GM18508 (cell line): ENCODE data around the gene CTDSP1.

Source experiments
- ATAC-seq: cut with Tn5 transposase; IDR thresholded peaks from one replicate; pipeline ENCODE4 v1.9.1; 2021; ENCODE audit warnings: moderate number of reproducible peaks; ENCODE audit not compliant: insufficient read depth, unreplicated experiment

CTDSP1 gene

DNA sequence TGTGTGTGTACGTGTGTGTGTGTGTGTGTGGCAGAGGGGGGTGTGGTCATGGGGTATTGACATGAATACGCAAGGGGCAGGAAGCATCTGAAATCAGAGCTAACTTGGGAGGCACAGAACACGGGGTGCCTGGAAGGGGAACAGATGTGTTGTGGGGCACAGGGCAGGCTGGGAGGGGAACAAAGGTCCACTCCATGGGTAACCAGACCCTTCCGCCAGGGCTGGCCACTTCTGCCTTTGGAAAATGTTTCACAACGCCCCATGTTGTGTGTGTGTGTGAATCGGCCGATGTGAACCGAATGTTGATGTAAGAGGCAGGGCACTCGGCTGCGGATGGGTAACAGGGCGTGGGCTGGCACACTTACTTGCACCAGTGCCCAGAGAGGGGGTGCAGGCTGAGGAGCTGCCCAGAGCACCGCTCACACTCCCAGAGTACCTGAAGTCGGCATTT, 17.7 kb upstream of the CTDSP1 start, which contains the start of gene SLC11A1:
TSS of gene SLC11A1 (plus strand) at position 358 of the 451 bp plus-strand sequence. CDS start 96 bp downstream, outside the sequence.
- no peak for ATAC-seq

DNA sequence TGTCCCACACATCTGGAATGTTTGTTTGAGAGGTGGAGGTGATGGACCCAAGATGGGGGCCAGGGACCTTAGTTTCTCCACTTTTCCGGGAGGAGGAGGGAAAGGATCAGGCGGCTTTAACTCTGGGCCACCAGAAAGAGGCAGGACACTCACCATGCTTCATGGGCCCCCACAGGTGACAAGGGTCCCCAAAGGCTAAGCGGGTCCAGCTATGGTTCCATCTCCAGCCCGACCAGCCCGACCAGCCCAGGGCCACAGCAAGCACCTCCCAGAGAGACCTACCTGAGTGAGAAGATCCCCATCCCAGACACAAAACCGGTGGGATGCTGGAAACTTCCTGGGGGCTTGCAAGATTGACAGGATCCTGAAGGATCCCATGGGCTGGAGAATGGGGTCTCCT, 16.9 kb upstream of the CTDSP1 start:
- no peak for ATAC-seq

DNA sequence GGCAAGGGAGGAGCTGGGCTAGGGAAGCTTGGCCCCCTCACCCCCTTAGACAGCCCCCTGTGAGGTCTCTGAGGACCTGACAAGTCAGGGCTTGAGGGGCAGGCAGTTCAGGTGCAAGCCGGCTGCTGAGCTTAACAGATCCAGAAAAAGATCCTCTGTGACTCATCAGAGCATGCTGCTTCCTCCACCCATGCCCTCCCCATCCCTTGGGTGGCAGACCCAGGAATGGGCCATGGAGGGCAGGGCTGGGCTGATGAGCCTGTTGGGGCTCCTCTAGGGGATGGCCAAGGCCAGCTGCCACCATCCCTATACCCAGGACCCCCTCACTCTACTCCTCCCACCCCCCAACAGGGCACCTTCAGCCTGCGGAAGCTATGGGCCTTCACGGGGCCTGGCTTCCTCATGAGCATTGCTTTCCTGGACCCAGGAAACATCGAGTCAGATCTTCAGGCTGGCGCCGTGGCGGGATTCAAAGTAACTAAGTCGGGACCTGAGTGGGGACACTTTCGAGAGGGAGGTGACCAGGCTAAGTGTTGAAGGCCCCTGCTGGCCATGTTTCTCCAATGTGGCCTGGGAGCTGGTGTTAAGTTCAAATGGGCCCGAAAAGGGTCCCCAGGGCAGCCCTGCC, 15.7 kb upstream of the CTDSP1 start:
- no peak for ATAC-seq

DNA sequence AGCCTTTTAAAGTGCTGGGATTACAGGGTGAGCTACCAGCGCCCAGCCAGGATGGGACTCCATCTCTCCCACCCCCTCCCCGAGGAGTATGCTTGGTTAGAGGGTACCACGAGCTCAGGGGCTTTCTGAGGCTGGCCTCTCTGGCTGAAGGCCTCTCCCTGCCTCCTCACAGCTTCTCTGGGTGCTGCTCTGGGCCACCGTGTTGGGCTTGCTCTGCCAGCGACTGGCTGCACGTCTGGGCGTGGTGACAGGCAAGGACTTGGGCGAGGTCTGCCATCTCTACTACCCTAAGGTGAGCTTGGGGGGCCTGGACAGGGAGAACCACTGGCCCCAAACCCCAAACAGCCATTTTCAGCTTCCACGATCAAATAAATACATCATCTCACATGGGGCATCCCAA, 14.7 kb upstream of the CTDSP1 start:
- ATAC-seq: no peak

DNA sequence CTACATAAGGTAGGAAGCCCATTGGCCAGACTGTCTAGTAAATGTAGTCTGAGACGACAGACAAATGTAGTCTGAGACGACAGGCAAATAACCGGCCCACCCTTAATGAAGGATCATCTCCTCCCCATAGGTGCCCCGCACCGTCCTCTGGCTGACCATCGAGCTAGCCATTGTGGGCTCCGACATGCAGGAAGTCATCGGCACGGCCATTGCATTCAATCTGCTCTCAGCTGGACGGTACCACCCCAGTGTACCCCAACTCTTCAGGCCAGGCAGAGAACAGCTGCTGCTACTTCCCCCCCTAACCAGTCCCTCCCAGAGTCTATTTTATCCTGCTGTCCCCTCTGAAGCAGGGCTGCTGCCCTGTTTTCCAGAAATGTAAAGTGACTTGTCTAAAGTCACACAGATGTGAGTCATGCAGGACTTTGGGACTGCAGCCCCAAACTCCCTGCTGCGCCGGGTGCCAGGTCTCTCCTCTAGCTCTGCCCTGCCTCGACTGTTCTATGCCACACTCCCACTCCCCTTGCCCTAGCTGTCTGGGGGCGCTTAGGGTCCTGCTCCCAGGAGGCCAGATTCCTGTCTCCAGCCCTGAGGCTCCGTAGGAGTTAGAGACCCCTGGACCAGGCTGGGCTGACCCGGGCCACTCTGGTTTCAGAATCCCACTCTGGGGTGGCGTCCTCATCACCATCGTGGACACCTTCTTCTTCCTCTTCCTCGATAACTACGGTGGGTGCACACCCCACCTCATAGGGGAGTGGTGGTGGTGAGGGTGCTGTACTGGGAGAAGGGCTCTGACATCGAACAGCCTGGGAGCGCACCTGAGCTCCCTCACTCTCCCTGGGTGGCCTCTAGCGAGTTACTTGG, 12.9 kb upstream of the CTDSP1 start:
- no peak for ATAC-seq

DNA sequence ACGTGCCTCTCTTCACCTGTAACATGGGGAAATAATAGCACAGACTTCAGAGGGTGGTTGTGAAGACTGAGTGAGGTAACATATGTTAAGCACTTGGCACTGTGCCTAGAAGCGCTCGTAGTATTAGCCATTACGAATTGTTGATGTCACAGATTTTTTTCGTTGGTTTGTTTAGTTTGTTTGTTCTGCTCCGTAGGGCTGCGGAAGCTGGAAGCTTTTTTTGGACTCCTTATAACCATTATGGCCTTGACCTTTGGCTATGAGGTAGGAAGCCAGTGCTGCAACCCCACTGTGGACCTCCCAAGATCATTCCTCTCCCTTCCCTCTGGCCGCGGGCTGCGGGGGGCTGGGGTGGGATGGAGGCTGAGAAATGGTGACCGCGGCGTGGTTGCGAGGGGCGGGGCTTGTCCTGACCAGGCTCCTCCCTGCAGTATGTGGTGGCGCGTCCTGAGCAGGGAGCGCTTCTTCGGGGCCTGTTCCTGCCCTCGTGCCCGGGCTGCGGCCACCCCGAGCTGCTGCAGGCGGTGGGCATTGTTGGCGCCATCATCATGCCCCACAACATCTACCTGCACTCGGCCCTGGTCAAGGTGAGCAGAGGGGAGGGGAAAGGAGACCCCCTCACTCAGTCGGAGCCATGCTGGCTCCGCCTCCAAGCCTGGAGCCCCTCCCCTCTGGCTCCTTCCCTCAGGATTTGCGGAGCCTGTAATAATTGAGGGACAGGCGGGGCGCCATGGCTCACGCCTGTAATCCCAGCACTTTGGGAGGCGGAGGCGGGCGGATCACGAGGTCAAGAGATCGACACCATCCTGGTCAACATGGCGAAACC, 12.1 kb upstream of the CTDSP1 start:
- ATAC-seq: no peak

DNA sequence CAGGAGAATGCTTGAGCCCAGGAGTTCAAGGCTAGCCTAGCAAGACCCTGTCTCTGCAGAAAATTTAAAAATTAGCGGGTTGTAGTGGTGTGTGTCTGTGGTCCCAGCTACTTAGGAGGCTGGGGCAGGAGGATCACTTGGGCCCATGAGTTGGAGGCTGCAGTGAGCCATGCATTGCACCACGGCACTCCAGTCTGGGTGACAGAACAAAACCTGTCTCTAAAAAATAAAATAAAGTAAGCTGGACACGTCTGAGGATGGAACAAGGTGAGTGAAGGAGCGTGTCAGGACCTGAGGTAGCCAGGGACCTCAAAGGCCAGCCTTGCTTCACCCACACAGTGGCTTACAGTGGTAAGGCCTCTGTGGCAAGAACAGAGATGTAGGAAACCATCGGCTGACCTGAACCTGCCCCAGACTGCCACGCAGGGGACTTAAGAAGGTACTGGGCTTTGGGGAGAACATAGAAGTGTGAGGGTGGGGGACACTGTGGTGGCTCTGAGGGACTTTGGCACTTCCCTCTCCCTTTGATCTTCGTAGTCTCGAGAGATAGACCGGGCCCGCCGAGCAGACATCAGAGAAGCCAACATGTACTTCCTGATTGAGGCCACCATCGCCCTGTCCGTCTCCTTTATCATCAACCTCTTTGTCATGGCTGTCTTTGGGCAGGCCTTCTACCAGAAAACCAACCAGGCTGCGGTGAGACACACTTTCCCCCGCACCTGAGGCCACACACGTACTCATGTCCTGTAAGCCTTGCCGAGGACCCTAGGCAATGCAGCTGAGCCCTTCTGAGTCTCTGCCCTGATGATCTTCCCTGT, 10.1 kb upstream of the CTDSP1 start:
- no peak for ATAC-seq

DNA sequence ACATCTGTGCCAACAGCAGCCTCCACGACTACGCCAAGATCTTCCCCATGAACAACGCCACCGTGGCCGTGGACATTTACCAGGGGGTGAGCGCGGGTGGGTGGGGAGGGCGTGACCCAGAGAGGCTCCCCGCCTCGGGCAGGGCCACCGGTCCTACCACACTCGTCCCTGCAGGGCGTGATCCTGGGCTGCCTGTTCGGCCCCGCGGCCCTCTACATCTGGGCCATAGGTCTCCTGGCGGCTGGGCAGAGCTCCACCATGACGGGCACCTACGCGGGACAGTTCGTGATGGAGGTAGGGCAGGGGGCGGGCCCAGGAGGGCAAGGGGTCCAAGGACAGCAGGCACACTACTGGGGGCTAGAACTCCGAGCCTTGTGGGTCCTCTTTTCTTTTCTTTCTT, 8.5 kb upstream of the CTDSP1 start:
- ATAC-seq: no peak

DNA sequence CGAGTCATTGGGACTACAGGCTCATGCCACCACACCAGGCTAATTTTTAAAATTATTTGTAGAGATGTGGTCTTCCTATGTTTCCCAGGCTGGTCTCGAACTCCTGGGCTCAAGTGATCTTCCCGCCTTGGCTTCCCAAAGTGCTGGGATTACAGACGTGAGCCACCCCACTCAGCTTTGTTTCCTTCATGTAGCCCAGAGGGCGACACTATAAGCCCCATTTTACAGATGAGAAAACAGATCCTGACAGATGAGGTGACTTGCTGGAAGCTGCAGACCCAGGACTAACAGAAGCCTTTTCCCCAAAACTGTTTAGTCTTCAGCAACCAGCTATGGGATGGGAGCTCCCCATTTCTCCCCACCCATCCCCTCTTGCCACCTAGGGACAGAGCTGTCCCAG, 7.2 kb upstream of the CTDSP1 start:
- ATAC-seq: no peak

DNA sequence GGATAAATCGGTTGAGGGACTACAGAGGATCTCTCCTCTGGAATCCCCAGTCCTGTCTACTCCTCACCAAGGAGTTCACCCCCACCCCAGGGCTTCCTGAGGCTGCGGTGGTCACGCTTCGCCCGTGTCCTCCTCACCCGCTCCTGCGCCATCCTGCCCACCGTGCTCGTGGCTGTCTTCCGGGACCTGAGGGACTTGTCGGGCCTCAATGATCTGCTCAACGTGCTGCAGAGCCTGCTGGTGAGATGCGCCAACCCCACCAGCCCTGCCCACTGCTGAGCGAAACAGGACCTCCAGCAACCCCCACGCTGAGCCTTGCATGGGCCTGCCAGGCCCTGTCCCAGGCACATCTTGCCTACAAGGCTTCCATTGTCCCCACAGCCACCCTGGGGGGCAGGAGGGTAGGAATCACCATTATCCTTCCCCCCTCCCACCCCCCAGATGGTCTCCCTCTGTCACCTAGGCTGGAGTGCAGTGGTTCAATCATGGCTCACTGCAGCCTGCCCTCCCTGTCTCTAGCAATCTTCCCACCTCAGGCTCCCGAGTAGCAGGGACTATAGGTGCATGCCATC, 6.7 kb upstream of the CTDSP1 start:
- ATAC-seq: no peak

DNA sequence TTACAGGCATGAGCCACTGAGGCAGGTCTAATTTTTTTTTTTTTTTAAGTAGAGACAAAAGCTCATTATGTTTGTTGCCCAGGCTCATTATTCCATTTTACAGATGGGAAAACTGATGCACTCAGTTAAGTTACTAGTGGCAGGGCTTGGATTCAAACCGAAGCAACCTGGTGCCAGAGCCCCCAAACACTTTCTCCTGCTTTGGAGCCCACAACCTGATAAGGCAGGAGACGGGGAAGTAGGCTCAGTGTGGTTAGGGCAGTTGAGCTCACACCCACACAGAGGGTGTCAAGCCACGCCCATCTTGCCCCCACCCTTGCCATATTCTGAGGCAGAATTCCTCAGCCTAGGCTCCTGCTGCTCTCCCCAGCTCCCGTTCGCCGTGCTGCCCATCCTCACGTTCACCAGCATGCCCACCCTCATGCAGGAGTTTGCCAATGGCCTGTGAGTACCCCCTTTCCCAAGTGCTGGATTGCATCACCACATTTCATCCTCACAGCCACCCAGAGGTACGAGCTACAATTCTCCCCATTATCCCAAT, 5.8 kb upstream of the CTDSP1 start:
- ATAC-seq: no peak

DNA sequence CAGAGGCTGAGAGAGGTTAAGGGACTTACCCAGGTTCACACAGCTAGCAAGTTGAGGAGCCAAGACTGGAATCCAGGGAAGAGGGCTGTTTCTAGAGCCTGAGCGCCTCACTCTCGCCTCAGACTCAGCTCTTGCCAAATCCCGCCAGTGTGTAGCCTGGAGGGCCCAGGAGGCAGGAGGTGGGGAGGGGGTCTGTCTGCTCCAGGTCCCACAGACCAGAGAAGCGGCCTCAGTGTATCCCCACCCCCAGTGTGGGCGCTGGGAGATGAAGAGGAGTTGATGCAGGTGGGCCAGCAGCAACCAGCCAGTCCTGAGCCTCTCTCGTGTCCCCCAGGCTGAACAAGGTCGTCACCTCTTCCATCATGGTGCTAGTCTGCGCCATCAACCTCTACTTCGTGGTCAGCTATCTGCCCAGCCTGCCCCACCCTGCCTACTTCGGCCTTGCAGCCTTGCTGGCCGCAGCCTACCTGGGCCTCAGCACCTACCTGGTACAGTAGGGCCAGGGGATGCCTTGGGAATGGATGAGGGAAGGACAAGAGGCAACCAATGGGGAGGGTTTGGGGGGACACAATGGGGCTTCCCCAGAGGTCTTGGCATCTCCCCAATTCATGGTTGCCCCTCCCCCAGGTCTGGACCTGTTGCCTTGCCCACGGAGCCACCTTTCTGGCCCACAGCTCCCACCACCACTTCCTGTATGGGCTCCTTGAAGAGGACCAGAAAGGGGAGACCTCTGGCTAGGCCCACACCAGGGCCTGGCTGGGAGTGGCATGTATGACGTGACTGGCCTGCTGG, 5.2 kb upstream of the CTDSP1 start:
- no peak for ATAC-seq

DNA sequence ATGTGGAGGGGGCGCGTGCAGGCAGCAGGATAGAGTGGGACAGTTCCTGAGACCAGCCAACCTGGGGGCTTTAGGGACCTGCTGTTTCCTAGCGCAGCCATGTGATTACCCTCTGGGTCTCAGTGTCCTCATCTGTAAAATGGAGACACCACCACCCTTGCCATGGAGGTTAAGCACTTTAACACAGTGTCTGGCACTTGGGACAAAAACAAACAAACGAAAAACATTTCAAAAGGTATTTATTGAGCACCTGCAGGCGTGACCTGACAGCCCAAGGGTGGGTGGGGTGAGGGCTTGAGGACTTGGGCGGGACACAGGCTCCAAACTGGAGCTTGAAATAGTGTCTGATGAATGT, 4.6 kb upstream of the CTDSP1 start:
- no peak for ATAC-seq

DNA sequence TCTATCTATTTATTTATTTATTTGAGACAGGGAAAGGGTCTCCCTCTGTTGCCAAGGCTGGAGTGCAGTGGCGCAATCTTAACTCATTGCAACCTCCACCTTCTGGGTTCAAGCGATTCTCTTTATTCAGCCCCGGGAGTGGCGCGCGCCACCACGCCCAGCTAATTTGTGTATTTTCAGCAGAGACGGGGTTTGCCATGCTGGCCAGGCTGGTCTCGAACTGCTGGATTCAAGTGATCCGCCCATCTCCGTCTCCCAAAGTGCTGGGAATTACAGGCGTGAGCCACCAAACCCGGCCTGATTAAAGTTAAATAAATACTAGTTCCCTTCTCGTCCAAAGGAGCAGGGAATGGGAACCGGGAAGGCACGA, 4.2 kb upstream of the CTDSP1 start:
- no peak for ATAC-seq

DNA sequence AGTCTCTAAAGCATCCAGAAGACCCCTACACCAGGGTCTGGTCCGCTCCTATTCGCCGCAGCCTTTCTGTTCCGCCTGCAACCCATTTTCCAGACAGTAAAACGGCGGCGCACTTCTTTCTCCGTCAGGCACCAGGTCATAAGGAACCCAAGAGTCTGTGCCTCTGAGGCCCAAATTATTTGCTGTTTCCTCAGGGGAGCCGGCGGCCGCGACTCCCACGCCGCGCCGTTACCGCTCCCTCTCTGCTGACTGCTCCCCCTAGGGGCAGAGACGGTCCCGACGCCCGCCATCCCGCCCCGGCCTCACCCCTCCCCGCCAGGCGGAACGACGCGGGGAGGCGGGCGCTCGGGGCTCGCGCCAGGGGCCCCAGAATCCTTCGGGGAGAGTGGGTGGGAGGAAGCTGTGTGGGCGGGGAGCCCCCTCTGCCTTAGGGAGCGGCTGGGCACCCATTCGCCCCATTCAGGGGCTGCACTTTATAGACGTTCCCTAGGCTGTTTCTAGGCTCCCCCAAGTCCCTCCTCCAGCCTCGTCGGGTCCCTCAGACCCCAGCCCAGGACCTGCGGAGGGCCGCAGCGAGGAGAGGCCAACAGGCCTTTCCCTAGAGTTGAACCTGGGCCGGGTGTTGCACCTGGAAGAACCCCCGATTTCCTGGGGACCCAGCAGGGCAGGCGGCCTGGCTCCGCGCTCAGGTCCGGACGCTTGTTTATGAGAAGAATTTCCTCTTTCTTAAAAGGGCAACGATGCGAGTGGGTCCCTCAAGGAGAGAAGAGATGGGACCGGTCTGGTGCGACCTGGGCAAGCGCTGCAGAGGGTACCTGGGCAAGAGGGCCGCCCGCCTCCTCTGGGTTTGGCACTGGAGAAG, 3.6 kb upstream of the CTDSP1 start:
- no peak for ATAC-seq

DNA sequence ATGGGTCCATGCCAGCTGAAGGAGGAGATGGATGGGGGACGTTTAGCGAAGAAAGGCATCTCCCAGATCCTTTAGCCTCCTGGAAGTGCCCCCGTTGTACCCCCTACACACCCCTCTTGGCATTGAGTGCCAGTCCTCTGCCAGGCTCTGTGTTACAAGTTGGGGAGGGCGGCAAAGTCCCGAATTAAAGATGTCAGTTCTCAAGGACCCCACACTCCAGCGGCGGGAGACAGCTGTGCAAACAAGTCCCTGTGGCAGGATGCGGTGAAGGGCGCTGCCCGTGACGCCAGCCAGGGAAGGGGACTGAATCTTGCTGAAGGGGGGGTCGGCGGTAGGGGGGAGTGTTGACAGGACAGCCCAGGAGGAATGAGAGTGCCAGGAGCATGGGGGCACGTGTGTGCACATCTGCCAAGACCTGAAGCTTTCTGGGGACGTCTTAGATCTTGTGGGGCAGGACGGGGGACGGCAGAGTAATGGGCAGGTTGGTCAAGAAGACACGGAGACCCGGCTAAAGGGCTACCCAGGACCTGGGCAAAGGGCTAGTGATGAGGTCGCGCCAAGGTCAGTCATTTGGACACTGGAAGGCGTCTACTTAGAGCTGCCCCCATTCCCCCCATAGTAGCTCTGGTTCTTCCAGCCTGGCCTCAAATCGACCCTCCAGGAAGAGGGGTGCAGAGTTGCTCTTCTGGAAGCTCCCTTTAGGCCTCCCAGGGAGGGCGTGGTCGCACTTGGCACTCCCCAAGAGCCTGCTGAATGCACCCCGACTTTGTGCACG, 2.8 kb upstream of the CTDSP1 start:
- no peak for ATAC-seq

DNA sequence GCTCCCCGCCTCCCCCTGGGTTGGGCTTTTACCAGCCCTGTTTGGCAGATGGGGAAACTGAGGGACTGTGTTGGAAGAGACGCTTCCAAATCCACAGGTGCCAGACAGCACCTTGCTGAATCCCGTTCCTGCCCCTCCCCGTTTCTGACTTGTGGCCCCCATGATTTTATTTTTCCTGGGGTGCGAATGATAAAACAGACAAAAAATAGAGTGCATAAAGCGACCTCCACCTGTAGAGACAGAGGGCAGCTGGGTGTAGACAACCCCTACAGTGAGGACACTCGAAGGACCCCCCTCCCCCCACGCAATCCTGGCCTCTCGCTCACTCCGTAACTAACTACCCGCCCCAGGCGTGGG, 2.2 kb upstream of the CTDSP1 start:
- ATAC-seq: no peak
